IMR-90 (cell line): ENCODE data around the gene MACF1. TPM values are rescaled to one million over a fixed set of nuclear protein-coding genes. Genes with fewer than 3 reads are reported as not detected.

Experiments used
- ATAC-seq: fragments of 200-7000 bp; cut with Tn5 transposase; 2 replicates; pipeline ENCODE4 v1.9.1; 2020; ENCODE audit warnings: low read depth, mild to moderate bottlenecking, moderate library complexity
- BruUV-seq: library from RNA; stranded (reverse); fragments of 400-500 nt; replicated peaks from 2 replicates; lab custom pipeline; 2021; lab: Mats Ljungman, UMichigan
- CTCF ChIA-PET: fragments of 300-600 bp; formaldehyde crosslinking; extraction: SDS; loops from one replicate; lab custom pipeline; 2021; ENCODE audit warnings: antibody characterized with exemption; lab: Yijun Ruan, JAX
- POLR2A ChIA-PET: fragments of 300-600 bp; sonication (Branson Sonifier 250); formaldehyde crosslinking; loops from one replicate; lab custom pipeline; 2022; ENCODE audit warnings: antibody characterized with exemption; ENCODE audit not compliant: unreplicated experiment; lab: Charles Lee
- DNase-seq: peaks from one replicate; pipeline ENCODE4 v3.0.0; 2013
- H2AFZ ChIP-seq: replicated peaks from 2 replicates; pipeline ENCODE3; 2013; ENCODE audit warnings: low read length, mild to moderate bottlenecking; ENCODE audit not compliant: poor library complexity
- H2AK5ac ChIP-seq: 2 replicates; pipeline ENCODE4 v1.6.1; 2013; ENCODE audit warnings: low read depth, low read length, inconsistent platforms
- H2AK9ac ChIP-seq: replicated peaks from 2 replicates; pipeline ENCODE3; 2013; ENCODE audit warnings: mild to moderate bottlenecking, low read depth, low read length, moderate library complexity; ENCODE audit not compliant: poor library complexity
- H2BK120ac ChIP-seq: 2 replicates; pipeline ENCODE4 v1.6.1; 2013; ENCODE audit warnings: low read depth, low read length, inconsistent platforms
- H2BK15ac ChIP-seq: 3 replicates; pipeline ENCODE4 v1.6.1; 2013; ENCODE audit warnings: low read depth, low read length, inconsistent platforms
- H2BK20ac ChIP-seq: 2 replicates; pipeline ENCODE4 v1.6.1; 2013; ENCODE audit warnings: low read depth, mild to moderate bottlenecking, inconsistent platforms, low read length, moderate library complexity
- H2BK5ac ChIP-seq: 2 replicates; pipeline ENCODE4 v1.6.1; 2013; ENCODE audit warnings: mild to moderate bottlenecking, low read depth, low read length, inconsistent platforms; ENCODE audit not compliant: poor library complexity, severe bottlenecking
- H3K14ac ChIP-seq: replicated peaks from 2 replicates; pipeline ENCODE4 v1.6.1; 2013; ENCODE audit warnings: low read depth, low read length, inconsistent platforms
- H3K18ac ChIP-seq: 2 replicates; pipeline ENCODE4 v1.6.1; 2013; ENCODE audit warnings: low read depth, low read length, control low read depth
- H3K23ac ChIP-seq: 2 replicates; pipeline ENCODE4 v1.6.1; 2013; ENCODE audit warnings: low read depth, low read length, inconsistent platforms
- H3K27ac ChIP-seq: 2 replicates; pipeline ENCODE4 v1.5.1; 2013; ENCODE audit warnings: mild to moderate bottlenecking, control low read depth, low read length; ENCODE audit not compliant: insufficient read depth
- H3K27me3 ChIP-seq: 2 replicates; pipeline ENCODE4 v1.6.1; 2013; ENCODE audit warnings: low read length; ENCODE audit not compliant: control insufficient read depth, insufficient read depth
- H3K36me3 ChIP-seq: 2 replicates; pipeline ENCODE4 v1.6.1; 2013; ENCODE audit warnings: low read length, mixed read lengths; ENCODE audit not compliant: control insufficient read depth, insufficient read depth
- H3K4ac ChIP-seq: 2 replicates; pipeline ENCODE4 v1.6.1; 2013; ENCODE audit warnings: low read depth, low read length, inconsistent platforms
- H3K4me1 ChIP-seq: 2 replicates; pipeline ENCODE4 v1.6.1; 2013; ENCODE audit warnings: low read length, mixed read lengths; ENCODE audit not compliant: control insufficient read depth, insufficient read depth
- H3K4me2 ChIP-seq: 2 replicates; pipeline ENCODE4 v1.6.1; 2013; ENCODE audit warnings: low read depth, mild to moderate bottlenecking, control low read depth, low read length, moderate library complexity
- H3K4me3 ChIP-seq: 2 replicates; pipeline ENCODE4 v1.5.1; 2013; ENCODE audit warnings: low read depth, mild to moderate bottlenecking, control low read depth, low read length, moderate library complexity; ENCODE audit not compliant: insufficient read depth
- H3K56ac ChIP-seq: 2 replicates; pipeline ENCODE4 v1.6.1; 2013; ENCODE audit warnings: low read length, inconsistent platforms; ENCODE audit not compliant: insufficient read depth; ENCODE audit errors: extremely low read depth
- H3K79me1 ChIP-seq, 2 experiments: 2 replicates each; pipeline ENCODE4 v1.6.1; 2013; ENCODE audit warnings: low read length in 2 of 2, inconsistent platforms in 1 of 2, low read depth in 1 of 2
- H3K9ac ChIP-seq: 2 replicates; pipeline ENCODE4 v1.6.1; 2013; ENCODE audit warnings: low read depth, low read length, control low read depth
- H3K9me1 ChIP-seq: 2 replicates; pipeline ENCODE4 v1.6.1; 2013; ENCODE audit warnings: low read length, inconsistent platforms; ENCODE audit not compliant: insufficient read depth
- H3K9me3 ChIP-seq: 2 replicates; pipeline ENCODE4 v1.6.1; 2013; ENCODE audit warnings: low read length; ENCODE audit not compliant: control insufficient read depth, insufficient read depth
- H4K20me1 ChIP-seq: 2 replicates; pipeline ENCODE4 v1.6.1; 2013; ENCODE audit warnings: low read length, inconsistent platforms; ENCODE audit not compliant: insufficient read depth
- H4K5ac ChIP-seq: 2 replicates; pipeline ENCODE4 v1.6.1; 2013; ENCODE audit warnings: mild to moderate bottlenecking, low read depth, low read length, control low read depth
- H4K8ac ChIP-seq, 2 experiments: 2 replicates each; pipeline ENCODE4 v1.6.1; 2013; ENCODE audit warnings: low read depth in 2 of 2, low read length in 2 of 2, control low read depth in 1 of 2, inconsistent platforms in 1 of 2
- H4K91ac ChIP-seq: 2 replicates; pipeline ENCODE4 v1.6.1; 2013; ENCODE audit warnings: low read depth, low read length, inconsistent platforms; ENCODE audit not compliant: insufficient read depth
- BHLHE40 ChIP-seq: fragments of 150-350 bp; IDR thresholded peaks from 2 replicates; pipeline ENCODE4 v1.6.1; 2016; ENCODE audit warnings: mild to moderate bottlenecking, low read depth, low read length
- CEBPB ChIP-seq: IDR thresholded peaks from 2 replicates; pipeline ENCODE4 v1.6.1; 2012; ENCODE audit warnings: low read depth, low read length, improper control_type of control experiment
- CHD1 ChIP-seq: IDR thresholded peaks from 2 replicates; pipeline ENCODE4 v1.6.1; 2012; ENCODE audit warnings: low read depth, low read length, improper control_type of control experiment
- FOS ChIP-seq: fragments of 150-350 bp; IDR thresholded peaks from 2 replicates; pipeline ENCODE4 v1.6.1; 2016; ENCODE audit warnings: low read depth, low read length
- MAFK ChIP-seq: IDR thresholded peaks from 2 replicates; pipeline ENCODE4 v1.6.1; 2012; ENCODE audit warnings: low read depth, low read length, improper control_type of control experiment
- MAZ ChIP-seq: IDR thresholded peaks from 2 replicates; pipeline ENCODE4 v1.6.1; 2012; ENCODE audit warnings: low read depth, mild to moderate bottlenecking, low read length, improper control_type of control experiment, moderate library complexity, borderline replicate concordance
- MXI1 ChIP-seq: IDR thresholded peaks from 2 replicates; pipeline ENCODE4 v1.6.1; 2012; ENCODE audit warnings: low read depth, mild to moderate bottlenecking, low read length, moderate library complexity, borderline replicate concordance
- NFE2L2 ChIP-seq: fragments of 150-350 bp; IDR thresholded peaks from 2 replicates; pipeline ENCODE4 v1.6.1; 2016; ENCODE audit warnings: low read depth, mild to moderate bottlenecking, low read length
- POLR2A ChIP-seq: IDR thresholded peaks from 2 replicates; pipeline ENCODE4 v1.6.1; 2012; ENCODE audit warnings: mild to moderate bottlenecking, low read depth, low read length
- RAD21 ChIP-seq: IDR thresholded peaks from 2 replicates; pipeline ENCODE4 v1.6.1; 2012; ENCODE audit warnings: low read length, improper control_type of control experiment
- RCOR1 ChIP-seq: IDR thresholded peaks from 2 replicates; pipeline ENCODE4 v1.6.1; 2012; ENCODE audit warnings: mild to moderate bottlenecking, low read length, improper control_type of control experiment; ENCODE audit not compliant: insufficient replicate concordance
- RFX5 ChIP-seq: IDR thresholded peaks from 2 replicates; pipeline ENCODE4 v1.8.0; 2012; ENCODE audit warnings: low read depth, mild to moderate bottlenecking, low read length, moderate library complexity
- SMC3 ChIP-seq: fragments of 150-350 bp; IDR thresholded peaks from 2 replicates; pipeline ENCODE4 v1.6.1; 2016; ENCODE audit warnings: low read depth, mild to moderate bottlenecking, antibody characterized with exemption, low read length, moderate library complexity
- WGBS, 2 experiments: methylation state at CpG; one replicate each; pipeline versions ENCODE4 v1.1.5 to v1.1.7; 2013; ENCODE audit warnings: missing lambda C conversion rate in 2 of 2; ENCODE audit not compliant: insufficient read length in 1 of 2; ENCODE audit errors: extremely low coverage in 2 of 2; 5-methylcytosine and 5-hydroxymethylcytosine counted together
- dilution Hi-C: fragments of 300-500 bp; cut with HindIII; formaldehyde crosslinking; loops from one replicate; pipeline ENCODE4 v1.14.3; 2018; ENCODE audit warnings: low sequenced_read_pairs; ENCODE audit not compliant: unreplicated experiment
- in situ Hi-C: fragments of 300-500 bp; cut with MboI; formaldehyde crosslinking; loops from 3 replicates; pipeline ENCODE4 v1.14.3; 2019; ENCODE audit warnings: low sequenced_read_pairs, inconsistent platforms, mixed read lengths
- intact Hi-C: fragments of 100-400 bp; cut with micrococcal nuclease; formaldehyde crosslinking; loops from 2 replicates; pipeline ENCODE4 v1.10.0; 2022
- polyA plus RNA-seq, 3 experiments: library from polyadenylated mRNA; depleted of rRNA; stranded (reverse); fragments of >200 nt; gene quantifications; 2 replicates each; pipeline ENCODE4 v1.2.3, GENCODE V29; 2012; ENCODE audit warnings: low replicate concordance in 1 of 3
- total RNA-seq: library from RNA; depleted of rRNA; stranded (reverse); fragments of >200 nt; gene quantifications from 2 replicates; pipeline ENCODE4 v1.2.3, GENCODE V29; 2012
- TF ChIP-seq, protein P1 (sequence below): fragments of 150-350 bp; IDR thresholded peaks from 2 replicates; pipeline ENCODE4 v1.6.1; 2016; ENCODE audit warnings: low read depth, mild to moderate bottlenecking, low read length, moderate library complexity, borderline replicate concordance
- TF ChIP-seq, protein P2 (sequence below): fragments of 150-350 bp; IDR thresholded peaks from 2 replicates; pipeline ENCODE4 v1.6.1; 2017; ENCODE audit warnings: mild to moderate bottlenecking, antibody characterized with exemption, low read length, low read depth
- TF ChIP-seq, protein P3 (sequence below): conservative IDR thresholded peaks from 2 replicates; pipeline ENCODE4 v1.5.1; 2012; ENCODE audit warnings: mild to moderate bottlenecking, low read depth, low read length, improper control_type of control experiment

The MACF1 gene
- total and polyA plus RNA-seq, 2 of the 4 experiments (the other 2 are of a cell fraction) = 67.6 to 369 TPM

DNA sequence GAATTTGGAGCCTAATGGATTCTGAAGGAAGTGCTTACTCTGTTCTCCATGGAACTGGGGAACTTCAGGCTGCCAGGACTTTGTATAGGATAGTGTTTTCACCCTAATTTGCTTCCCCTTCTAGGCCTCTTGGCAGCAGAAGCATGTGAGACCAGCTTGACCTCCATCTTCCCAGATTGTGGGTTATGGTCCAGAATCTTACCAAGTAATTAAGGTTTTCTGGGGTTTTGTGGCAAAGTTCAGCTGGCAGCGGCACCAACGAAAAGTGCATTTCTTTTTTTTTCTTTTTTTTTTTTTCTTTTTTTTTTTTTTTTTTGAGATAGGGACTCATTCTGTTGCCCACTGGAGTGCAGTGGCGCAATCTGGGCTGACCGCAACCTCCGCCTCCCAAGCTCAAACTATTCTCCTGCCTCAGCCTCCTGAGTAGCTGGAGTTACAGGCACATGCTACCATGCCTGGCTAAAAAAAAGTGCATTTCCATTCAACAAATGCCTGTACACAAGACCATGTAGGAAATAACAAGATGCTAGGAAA is 283.6 kb downstream of the MACF1 start:
- H3K18ac ChIP-seq = no peak overlapping the region
- peaks cover 5 to 7% of the 10 kb centered on the region in 2 experiments; a peak in 2 of 4 replicates for H3K79me1 ChIP-seq
- no peak for TF ChIP-seq RCOR1
- TF ChIP-seq CHD1 = no peak
- TF ChIP-seq, protein P1, sequence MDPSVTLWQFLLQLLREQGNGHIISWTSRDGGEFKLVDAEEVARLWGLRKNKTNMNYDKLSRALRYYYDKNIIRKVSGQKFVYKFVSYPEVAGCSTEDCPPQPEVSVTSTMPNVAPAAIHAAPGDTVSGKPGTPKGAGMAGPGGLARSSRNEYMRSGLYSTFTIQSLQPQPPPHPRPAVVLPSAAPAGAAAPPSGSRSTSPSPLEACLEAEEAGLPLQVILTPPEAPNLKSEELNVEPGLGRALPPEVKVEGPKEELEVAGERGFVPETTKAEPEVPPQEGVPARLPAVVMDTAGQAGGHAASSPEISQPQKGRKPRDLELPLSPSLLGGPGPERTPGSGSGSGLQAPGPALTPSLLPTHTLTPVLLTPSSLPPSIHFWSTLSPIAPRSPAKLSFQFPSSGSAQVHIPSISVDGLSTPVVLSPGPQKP = no peak
- TF ChIP-seq, protein P2, sequence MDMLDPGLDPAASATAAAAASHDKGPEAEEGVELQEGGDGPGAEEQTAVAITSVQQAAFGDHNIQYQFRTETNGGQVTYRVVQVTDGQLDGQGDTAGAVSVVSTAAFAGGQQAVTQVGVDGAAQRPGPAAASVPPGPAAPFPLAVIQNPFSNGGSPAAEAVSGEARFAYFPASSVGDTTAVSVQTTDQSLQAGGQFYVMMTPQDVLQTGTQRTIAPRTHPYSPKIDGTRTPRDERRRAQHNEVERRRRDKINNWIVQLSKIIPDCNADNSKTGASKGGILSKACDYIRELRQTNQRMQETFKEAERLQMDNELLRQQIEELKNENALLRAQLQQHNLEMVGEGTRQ = no peak
- TF ChIP-seq RFX5 = no peak
- TF ChIP-seq RAD21 = no peak
- TF ChIP-seq, protein P3, sequence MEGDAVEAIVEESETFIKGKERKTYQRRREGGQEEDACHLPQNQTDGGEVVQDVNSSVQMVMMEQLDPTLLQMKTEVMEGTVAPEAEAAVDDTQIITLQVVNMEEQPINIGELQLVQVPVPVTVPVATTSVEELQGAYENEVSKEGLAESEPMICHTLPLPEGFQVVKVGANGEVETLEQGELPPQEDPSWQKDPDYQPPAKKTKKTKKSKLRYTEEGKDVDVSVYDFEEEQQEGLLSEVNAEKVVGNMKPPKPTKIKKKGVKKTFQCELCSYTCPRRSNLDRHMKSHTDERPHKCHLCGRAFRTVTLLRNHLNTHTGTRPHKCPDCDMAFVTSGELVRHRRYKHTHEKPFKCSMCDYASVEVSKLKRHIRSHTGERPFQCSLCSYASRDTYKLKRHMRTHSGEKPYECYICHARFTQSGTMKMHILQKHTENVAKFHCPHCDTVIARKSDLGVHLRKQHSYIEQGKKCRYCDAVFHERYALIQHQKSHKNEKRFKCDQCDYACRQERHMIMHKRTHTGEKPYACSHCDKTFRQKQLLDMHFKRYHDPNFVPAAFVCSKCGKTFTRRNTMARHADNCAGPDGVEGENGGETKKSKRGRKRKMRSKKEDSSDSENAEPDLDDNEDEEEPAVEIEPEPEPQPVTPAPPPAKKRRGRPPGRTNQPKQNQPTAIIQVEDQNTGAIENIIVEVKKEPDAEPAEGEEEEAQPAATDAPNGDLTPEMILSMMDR = no peak
- no peak for TF ChIP-seq NFE2L2
- TF ChIP-seq CEBPB = no peak
- no peak for TF ChIP-seq MXI1
- no peak for TF ChIP-seq BHLHE40
- no peak for TF ChIP-seq POLR2A
- TF ChIP-seq MAZ = no peak
- TF ChIP-seq FOS = no peak
- TF ChIP-seq MAFK = no peak
- no peak for TF ChIP-seq SMC3
- no peak for ATAC-seq
- BruUV-seq = no TSS peak
- H3K56ac ChIP-seq = no peak overlapping the region
- no peaks in the 10 kb centered on the region for H3K9me3 ChIP-seq
- no peak overlapping the region for H2AFZ ChIP-seq
- DNase-seq = no peak
- H2AK9ac ChIP-seq = no peak overlapping the region
- no peak overlapping the region for H4K91ac ChIP-seq
- WGBS, 2 experiments = no CpG with 5 or more reads among the region's 5 CpGs
- peaks cover 3% of the 10 kb centered on the region; the same call in 1 of the 2 replicates for H3K4me1 ChIP-seq
- no peak overlapping the region for H2AK5ac ChIP-seq
- H3K4me3 ChIP-seq = no peak overlapping the region
- in situ Hi-C loops (loop anchor here (5.0 kb wide), 1 partner anchor 49 kb away; no protein-coding TSS in a partner anchor), dilution Hi-C loops (no loop called here), intact Hi-C loops (no loop called here)
- H4K20me1 ChIP-seq = peaks cover 16% of the 10 kb centered on the region; the same call in 1 of the 2 replicates
- H3K36me3 ChIP-seq = peaks cover 30% of the 10 kb centered on the region
- no peak overlapping the region for H2BK5ac ChIP-seq
- no peak overlapping the region for H3K4me2 ChIP-seq
- CTCF ChIA-PET = no interaction called here
- no peak overlapping the region for H3K4ac ChIP-seq
- H3K23ac ChIP-seq = no peak overlapping the region
- no peak overlapping the region for H4K5ac ChIP-seq
- POLR2A ChIA-PET = no interaction called here
- H3K27ac ChIP-seq = no peak overlapping the region
- no peak overlapping the region for H3K9ac ChIP-seq
- H2BK120ac ChIP-seq = no peak overlapping the region
- H3K14ac ChIP-seq = no peak overlapping the region
- H3K27me3 ChIP-seq = peaks cover 18% of the 10 kb centered on the region
- no peak overlapping the region for H2BK15ac ChIP-seq
- H2BK20ac ChIP-seq = no peak overlapping the region
- H3K9me1 ChIP-seq = peaks cover 3% of the 10 kb centered on the region; the same call in 1 of the 2 replicates
- no peak overlapping the region for H4K8ac ChIP-seq
